Testis (tissue), 2 donors: ENCODE results near the gene NCBP3.

Experiments
- POLR2A ChIP-seq: fragments of 450-650 bp; IDR thresholded peaks from one replicate; pipeline ENCODE4 v1.6.1; 2017; ENCODE audit warnings: antibody characterized with exemption, mild to moderate bottlenecking, moderate library complexity
- TF ChIP-seq, protein P1 (sequence below), 3 experiments: fragments of 450-650 bp in 2 of 3; fragments of 200-600 bp in 1 of 3; sonication (generic) in 1 of 3; IDR thresholded peaks; one replicate each; pipeline ENCODE4 v1.5.1; 2016 to 2019; ENCODE audit warnings: antibody characterized with exemption in 3 of 3, mild to moderate bottlenecking in 2 of 3, moderate library complexity in 1 of 3

DNA sequence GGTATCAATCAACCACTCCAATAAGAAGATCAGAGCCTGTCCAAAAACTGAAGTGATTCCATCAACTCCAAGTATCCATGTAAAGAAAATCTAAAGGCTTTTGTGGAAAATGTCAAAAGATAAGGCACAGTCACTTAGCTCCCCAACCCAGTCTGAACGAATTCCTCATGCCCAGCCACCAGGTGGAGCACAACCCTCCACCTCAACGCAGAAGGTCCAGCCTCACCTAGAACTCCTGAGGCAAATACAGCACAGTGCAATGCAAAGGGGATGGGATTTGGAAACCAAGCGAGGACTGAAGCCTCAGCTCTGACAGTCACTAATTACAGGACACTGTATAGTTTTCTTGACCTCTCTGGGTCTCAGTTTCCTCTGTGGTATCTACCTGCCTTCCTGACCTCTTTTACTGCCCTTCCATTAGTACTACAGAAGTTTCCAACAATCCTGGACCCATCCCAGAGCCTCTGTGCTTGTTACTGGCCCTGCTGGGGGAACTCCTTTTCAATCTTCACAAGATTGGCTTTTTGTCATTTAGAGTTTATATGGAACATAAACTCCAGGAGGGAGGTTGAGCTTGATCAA is 2.0 kb downstream of the NCBP3 start:
- TF ChIP-seq, protein P1, sequence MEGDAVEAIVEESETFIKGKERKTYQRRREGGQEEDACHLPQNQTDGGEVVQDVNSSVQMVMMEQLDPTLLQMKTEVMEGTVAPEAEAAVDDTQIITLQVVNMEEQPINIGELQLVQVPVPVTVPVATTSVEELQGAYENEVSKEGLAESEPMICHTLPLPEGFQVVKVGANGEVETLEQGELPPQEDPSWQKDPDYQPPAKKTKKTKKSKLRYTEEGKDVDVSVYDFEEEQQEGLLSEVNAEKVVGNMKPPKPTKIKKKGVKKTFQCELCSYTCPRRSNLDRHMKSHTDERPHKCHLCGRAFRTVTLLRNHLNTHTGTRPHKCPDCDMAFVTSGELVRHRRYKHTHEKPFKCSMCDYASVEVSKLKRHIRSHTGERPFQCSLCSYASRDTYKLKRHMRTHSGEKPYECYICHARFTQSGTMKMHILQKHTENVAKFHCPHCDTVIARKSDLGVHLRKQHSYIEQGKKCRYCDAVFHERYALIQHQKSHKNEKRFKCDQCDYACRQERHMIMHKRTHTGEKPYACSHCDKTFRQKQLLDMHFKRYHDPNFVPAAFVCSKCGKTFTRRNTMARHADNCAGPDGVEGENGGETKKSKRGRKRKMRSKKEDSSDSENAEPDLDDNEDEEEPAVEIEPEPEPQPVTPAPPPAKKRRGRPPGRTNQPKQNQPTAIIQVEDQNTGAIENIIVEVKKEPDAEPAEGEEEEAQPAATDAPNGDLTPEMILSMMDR (IDR thresholded peaks at IDR 0.05), result peak in 1 of 3 experiments; percentile 39
- TF ChIP-seq POLR2A, result no peak
